ENCODE results near the gene SLC6A1. TPM values are rescaled to one million over a fixed set of nuclear protein-coding genes. Genes with fewer than 3 reads are reported as not detected.

Gene SLC6A1
- total and polyA plus RNA-seq, 2 of the 8 experiments (the other 6 are each of a cell fraction or from before 2014, with no cell fraction given) = 0.30 to 0.63 TPM

- H2BK120ac ChIP-seq (replicated peaks; ENCODE audit: low read depth, low read length) = no peak overlapping the region
- H3K18ac ChIP-seq (ENCODE audit: extremely low read depth, low read length) = no peak overlapping the region
- H3K9ac ChIP-seq (replicated peaks in 1 of 4; ENCODE audit: extremely low read depth in 1 of 4, low read depth in 3 of 4, low read length in 3 of 4) = no peak overlapping the region
- no peak overlapping the region for H3K23ac ChIP-seq (ENCODE audit: insufficient read length)
- H3K79me1 ChIP-seq (ENCODE audit: low read depth, low read length) = no peaks in the 10 kb centered on the region
- H3K79me2 ChIP-seq (ENCODE audit: control insufficient read depth in 1 of 2, insufficient read depth in 2 of 2, low read length in 2 of 2) = no peaks in the 10 kb centered on the region
- H3K9me3 ChIP-seq (ENCODE audit: insufficient read depth in 2 of 2, low read depth in 1 of 2, low read length in 1 of 2) = no peaks in the 10 kb centered on the region
- TF ChIP-seq CBX8 (IDR thresholded peaks at IDR 0.05; ENCODE audit: borderline replicate concordance, low read depth, low read length) (no peak), ATF2 (IDR thresholded peaks at IDR 0.05; ENCODE audit: low read length) (no peak), SIN3A (conservative IDR thresholded peaks at IDR 0.05 in 1 of 2, IDR thresholded peaks at IDR 0.05 in 1 of 2; ENCODE audit: low read depth in 1 of 2, low read length in 2 of 2) (no peak), HDAC6 (IDR thresholded peaks at IDR 0.05; ENCODE audit: low read depth, low read length) (no peak), SAP30 (IDR thresholded peaks at IDR 0.05; ENCODE audit: insufficient read depth, insufficient replicate concordance, low read length) (no peak)
- H3K4me1 ChIP-seq (replicated peaks in 1 of 4; ENCODE audit: control insufficient read depth in 3 of 4, insufficient read depth in 4 of 4, low read length in 3 of 4) = peaks cover 0 to 6% (median 0%) of the 10 kb centered on the region in 4 experiments; a peak in 3 of 7 replicates
- no peak overlapping the region for H3K27ac ChIP-seq (ENCODE audit: low read depth, low read length)
- H3K36me3 ChIP-seq (ENCODE audit: control insufficient read depth in 2 of 4, insufficient read depth in 4 of 4, low read length in 3 of 4) = no peaks in the 10 kb centered on the region
- H3K56ac ChIP-seq (replicated peaks; ENCODE audit: insufficient read length, low read depth, low read length) = no peak overlapping the region
- no peaks in the 10 kb centered on the region for H3K23me2 ChIP-seq (ENCODE audit: low read depth, low read length)
- H4K8ac ChIP-seq (ENCODE audit: extremely low read depth, insufficient read depth, low read length) = no peak overlapping the region
- no peak for DNase-seq (ENCODE audit: low read depth in 1 of 2, low spot score in 2 of 2)
- H4K5ac ChIP-seq (ENCODE audit: insufficient read length, low read depth, low read length) = no peak overlapping the region
- no peak overlapping the region for H2BK5ac ChIP-seq (ENCODE audit: low read depth, low read length)
- POLR2A ChIA-PET (ENCODE audit: partially characterized antibody) = no interaction called here
- no peak overlapping the region for H3K14ac ChIP-seq (ENCODE audit: insufficient read length)
- H2AK5ac ChIP-seq (ENCODE audit: low read depth, low read length) = no peak overlapping the region
- FAIRE-seq = no peak
- no peak overlapping the region for H4K91ac ChIP-seq (replicated peaks; ENCODE audit: insufficient read length, low read length)
- H3K4me2 ChIP-seq (ENCODE audit: insufficient read depth in 1 of 2, low read depth in 2 of 2, low read length in 2 of 2) = no peak overlapping the region
- CTCF ChIA-PET (ENCODE audit: partially characterized antibody) = interaction anchor here (0.6 to 7.6 kb wide), 7 partner anchors 10 to 355 kb away, joined by 3 to 48 read pairs (median 4); no protein-coding TSS in a partner anchor
- no peak overlapping the region for H2BK20ac ChIP-seq (ENCODE audit: low read length)
- no peaks in the 10 kb centered on the region for H4K20me1 ChIP-seq (replicated peaks in 1 of 2; ENCODE audit: control insufficient read depth in 1 of 2, insufficient read depth in 2 of 2, low read length in 2 of 2)
- WGBS, 2 experiments (ENCODE audit: extremely low coverage in 1 of 2, insufficient coverage in 1 of 2, insufficient read length in 1 of 2, insufficient replicate concordance in 2 of 2, low coverage in 1 of 2, low lambda C conversion rate in 2 of 2, missing lambda C conversion rate in 1 of 2) = 88% methylated on average over 8 of the region's 8 CpGs; no CpG with 5 or more reads in 1 of the 2 experiments
- H2AFZ ChIP-seq (ENCODE audit: low read length) = no peak overlapping the region
- H2BK15ac ChIP-seq (ENCODE audit: low read length) = no peak overlapping the region
- H3K4me3 ChIP-seq (ENCODE audit: extremely low read depth in 1 of 4, insufficient read depth in 2 of 4, low read depth in 3 of 4, low read length in 4 of 4) = no peak overlapping the region
- no peaks in the 10 kb centered on the region for H3K27me3 ChIP-seq (replicated peaks in 1 of 4; ENCODE audit: control insufficient read depth in 3 of 4, extremely low read depth in 1 of 4, insufficient read depth in 3 of 4, low read length in 3 of 4)
- H3K4ac ChIP-seq (replicated peaks; ENCODE audit: insufficient read length, low read depth, low read length) = no peak overlapping the region
- no peak overlapping the region for H2BK12ac ChIP-seq (ENCODE audit: low read depth, low read length)
These were observed 12.0 kb downstream of the SLC6A1 start for GRCh38 chr3:11004563-11004962.

All from H1 (cell line).